GM19328 (cell line): Measurements from ENCODE around the gene PEX11A.

Experiments used
- ATAC-seq: cut with Tn5 transposase; IDR thresholded peaks from one replicate; pipeline ENCODE4 v1.9.1; 2021; ENCODE audit warnings: mild to moderate bottlenecking, moderate library complexity; ENCODE audit not compliant: unreplicated experiment

The PEX11A gene

DNA sequence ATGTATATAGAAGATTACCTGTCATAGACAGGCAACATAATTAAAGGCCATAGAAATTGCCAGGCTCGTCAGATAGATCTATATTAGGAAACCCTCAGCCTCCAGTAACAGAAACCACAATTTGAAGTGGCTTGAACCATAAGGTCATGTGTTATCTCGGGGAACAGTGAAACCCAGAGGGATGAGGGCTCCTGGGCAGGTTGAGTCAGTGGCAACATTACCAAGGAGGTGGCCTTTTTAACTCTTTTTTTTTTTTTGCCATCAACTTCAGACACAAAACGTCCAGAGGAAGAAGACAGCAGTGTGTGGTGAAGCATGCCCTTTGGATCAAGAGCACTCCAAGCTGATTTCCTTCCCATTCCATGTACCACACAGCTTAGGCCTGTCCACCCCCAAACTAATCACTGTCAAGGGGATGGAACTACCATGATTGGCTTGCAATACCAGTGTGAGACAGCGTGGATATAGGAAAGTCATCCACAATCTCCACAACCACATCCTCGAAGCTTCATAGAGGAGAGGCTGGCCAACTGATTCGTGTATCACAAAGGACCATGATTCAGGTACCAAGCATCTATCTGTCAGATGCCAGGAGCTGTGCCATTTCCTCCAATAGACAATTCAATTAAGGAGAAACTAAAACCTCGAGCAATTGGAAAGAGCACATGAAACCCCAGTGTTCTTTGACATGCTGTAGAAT is 34.3 kb downstream of the PEX11A start:
- ATAC-seq = no peak

DNA sequence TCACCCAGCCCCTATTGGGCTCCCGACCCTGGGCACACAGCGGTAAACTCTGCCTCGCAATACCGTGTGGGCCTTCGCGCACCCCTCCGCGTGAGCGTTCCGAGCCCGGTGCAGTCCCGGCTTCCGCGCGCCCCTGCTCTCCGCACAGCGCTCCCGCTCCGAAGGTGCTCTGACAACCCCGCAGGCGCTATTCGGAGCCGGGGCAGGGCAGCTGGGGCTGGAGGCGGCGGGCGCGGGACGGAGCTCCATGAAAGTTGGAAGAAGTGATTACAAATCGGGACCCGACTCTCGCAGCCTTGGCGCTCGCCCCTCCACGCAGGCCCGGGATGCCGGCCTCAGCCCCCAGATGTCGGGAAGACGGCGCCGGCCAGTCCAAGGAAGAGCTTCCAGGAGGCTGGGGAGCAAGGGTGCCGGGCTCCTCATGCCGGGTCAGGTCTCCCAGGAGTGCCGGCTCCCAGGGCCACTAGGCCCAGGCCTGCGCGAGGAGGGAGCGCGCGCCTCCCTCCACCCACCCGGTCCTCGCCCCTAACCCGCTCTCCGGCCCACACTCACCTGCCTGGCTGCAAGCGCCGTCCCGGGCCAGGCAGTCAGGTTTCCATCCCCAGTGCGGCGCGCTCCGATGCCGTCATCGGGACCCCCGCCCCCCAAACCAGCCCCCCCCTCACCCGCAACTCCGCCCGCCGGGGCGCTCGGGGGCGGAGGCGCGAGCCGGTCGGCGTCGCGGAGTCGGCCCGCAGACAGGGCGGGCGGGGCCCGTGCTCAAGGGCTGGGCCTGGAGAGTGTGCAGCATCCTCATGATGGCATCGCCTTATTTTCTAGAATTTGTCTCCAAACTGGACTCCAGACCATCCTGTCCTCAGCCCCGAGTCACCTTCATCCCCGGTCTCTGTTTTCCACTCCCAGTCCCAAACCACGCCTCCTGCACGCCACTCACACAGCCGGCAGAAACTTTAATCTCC is 35.4 kb downstream of the PEX11A start, which contains the start of gene KIF7:
Gene KIF7 (minus strand): TSS at position 621 of the 959 bp plus-strand sequence. CDS start 2,537 bp downstream, outside the sequence.
- ATAC-seq = no peak

DNA sequence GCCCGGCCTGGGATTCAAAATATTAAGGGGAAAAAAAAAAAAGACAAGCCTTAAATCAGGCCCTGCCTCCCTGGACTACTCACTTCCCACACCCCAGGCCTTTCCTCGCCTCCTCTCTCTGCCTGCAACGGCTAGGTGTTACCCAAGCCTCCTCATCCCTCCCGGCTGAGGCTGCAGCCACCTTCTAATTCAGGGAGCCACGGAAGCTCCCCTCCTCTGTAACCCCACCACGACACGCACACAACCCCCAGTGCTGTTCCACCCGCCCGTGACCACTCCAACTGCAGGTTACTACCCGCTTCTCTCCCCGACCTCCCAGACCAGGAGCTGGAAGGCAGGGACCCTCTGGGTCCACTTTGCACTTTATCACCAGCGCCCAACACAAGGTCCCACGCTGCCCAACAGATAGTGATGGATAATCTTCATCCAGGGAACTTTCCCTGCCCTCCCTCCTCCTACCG is 36.2 kb downstream of the PEX11A start:
- no peak for ATAC-seq

DNA sequence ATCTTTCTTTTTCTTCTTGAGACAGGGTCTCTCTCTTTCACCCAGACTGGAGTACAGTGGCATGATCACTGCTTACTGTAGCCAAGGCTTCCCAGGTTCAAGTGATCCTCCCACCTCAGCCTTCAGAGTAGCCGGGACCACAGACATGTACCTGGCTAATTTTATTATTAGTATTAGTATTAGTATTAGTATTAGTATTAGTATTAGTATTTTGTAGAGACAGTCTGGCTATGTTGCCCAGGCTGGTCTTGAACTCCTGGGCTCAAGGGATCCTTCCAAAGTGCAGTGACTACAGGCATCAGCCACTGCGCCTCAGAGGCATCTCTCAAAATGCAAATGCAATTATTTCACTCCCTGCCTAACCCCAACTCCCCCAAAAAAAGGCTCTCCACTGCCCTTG is 37.0 kb downstream of the PEX11A start:
- no peak for ATAC-seq

DNA sequence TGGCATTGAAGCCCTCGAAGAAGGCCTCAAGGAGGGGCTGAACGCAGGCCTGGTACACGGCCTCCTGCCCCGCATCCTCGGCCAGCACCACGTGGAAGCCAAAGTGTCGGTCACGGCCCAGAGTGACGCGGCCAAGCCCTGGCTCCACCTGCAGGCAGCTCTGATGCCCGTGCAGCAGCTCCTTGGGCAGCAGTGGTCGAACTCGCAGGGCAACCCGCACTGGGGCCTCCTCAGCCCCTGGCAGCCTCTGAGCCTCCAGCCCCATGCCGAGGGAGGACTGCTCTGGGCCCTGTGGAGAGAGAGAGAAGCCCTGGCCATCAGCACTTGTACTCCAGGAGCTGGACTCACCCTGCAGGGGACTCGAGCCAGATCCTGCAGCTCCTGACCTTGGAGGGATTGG is 37.9 kb downstream of the PEX11A start:
- no peak for ATAC-seq

DNA sequence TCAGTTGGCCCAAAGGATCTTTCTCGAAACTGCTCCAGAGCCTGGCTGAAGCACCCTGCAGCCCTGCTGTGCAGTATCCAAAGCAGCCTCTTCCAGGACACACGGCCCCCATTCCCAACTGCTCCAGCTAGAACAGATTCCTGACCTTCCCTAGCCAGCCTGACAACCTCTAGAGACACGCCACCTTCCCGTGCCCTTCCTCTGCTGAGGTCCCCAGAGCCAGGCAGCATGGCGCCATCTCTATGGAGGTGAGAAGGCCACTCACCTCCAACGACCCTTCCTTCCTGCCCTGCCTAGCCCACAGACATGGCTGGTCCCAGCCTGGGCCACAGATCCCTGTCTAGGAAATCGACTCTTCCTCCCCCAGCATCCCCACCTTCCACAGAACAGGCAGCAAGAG is 38.4 kb downstream of the PEX11A start:
- no peak for ATAC-seq

DNA sequence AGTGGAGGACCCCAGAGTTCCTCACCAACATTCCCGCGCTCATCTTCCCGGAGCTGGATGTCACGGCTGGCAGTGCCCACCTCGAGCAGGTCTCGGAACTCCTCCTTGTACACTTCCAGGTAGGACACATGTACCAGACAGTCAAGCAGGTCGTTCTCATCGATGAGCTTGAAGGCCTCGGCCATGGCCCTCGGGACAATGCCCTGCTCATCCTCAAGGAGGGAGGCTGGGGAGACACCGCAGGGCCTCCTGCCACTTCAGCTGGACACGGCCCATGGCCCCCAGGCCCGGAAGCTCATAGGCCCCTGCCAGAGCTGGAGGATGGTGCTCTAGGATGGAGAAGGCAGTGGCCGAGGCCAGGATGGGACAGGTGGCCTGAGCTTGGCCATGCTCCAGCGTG is 40.8 kb downstream of the PEX11A start:
- no peak for ATAC-seq

DNA sequence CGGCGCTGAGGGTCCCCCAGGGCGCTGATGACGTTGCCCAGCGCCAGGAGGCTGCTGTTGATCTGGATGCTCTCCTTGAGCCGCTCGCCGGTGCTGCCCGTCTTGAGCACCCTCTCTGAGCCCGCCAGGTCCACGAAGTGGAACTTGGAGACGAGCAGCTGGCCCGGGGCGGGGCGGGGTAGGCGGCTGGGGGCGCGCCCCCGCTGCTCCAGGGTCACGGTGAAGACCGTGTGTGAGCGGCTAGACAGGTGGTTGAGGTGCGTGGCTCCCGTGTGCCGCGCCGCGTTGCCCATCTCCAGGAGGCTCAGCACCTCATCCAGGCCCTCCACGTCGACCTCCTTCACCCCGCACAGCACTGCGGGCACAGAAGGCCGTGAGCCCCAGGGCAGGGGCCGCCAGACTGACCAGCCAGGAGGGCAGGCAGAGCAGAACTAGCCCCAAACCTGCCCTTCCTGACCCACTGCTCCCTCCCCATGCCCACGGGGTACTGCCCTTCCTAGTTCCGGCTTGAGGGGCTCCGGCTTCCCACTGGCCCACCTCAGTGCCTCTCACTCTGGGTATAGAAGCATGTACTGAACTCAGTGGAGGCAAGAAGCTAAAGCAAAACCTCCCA is 41.4 kb downstream of the PEX11A start:
- ATAC-seq = no peak

DNA sequence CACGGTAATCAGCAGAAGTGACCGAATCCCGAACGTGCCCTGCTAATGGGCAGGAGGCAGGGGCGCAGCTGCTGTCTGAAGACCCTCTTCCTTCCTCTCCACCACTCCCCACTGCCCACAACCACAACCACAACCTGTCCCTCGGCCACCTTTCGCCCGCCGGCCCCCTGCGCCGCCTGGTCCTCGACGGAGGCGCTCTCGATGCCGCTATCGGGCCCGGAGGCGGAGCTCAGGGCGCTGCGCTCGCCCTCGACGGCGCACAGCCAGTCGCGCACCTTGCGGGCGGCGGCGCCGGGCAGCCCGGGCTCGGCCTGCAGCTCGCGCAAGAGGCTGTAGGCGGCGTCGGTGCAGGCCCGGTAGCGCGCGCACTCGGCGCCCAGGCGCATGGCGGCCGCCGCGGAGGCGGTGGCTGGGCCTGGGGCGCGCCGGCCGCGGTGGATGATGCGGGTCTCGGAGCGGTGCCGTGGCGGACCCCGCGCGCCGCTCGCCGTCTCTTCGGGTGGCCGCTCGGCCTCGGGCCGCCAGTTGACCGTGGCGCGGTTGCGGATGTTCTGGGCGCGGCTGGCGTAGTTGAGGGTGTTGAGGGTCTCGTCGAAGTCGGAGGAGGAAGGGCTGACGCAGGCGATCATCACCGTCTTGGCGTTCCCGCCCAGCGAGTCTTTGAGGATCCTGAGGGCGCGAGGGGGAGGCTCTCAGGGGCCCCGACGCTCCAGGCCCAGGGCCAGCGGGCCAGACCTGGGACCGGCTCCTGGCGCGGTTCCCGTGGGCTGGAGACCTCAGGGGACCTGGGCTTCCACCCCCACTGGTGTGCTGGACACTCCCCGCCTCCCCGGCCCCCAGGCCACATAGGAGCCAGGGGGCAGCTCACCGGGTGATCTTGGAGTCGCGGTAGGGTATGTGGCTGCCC is 42.2 kb downstream of the PEX11A start:
- ATAC-seq = no peak

DNA sequence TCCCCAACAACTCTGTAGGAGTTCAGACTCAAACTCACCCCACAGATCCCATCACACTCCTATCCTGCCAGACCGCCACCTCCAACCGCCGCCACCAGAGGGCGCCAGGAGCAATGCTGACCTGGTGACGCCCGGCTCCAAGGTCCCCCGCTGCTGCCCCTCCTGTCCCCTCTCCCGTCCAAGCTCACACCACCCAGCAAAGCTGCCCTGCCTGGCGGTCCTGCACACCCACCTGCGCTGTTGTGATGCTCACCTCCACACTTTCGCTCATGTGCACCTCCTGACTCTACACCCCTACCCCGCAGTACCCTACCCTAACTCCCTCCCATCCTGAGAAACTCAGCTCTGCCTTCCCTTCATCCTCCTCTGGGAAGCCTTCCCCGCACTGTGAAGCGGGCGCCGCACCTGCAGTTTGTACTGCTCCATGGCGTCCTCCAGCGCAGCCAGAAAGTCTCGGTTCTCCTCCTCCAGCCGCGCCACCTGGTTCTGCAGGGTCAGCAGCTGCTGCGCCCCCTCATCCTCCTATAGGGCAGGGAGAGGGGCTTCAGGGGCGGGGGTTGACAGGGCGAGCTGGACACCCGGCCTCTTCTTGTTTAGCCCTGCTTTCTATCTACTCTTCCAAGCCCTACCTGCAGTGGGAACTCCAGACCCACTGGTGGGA is 43.2 kb downstream of the PEX11A start:
- ATAC-seq = no peak

DNA sequence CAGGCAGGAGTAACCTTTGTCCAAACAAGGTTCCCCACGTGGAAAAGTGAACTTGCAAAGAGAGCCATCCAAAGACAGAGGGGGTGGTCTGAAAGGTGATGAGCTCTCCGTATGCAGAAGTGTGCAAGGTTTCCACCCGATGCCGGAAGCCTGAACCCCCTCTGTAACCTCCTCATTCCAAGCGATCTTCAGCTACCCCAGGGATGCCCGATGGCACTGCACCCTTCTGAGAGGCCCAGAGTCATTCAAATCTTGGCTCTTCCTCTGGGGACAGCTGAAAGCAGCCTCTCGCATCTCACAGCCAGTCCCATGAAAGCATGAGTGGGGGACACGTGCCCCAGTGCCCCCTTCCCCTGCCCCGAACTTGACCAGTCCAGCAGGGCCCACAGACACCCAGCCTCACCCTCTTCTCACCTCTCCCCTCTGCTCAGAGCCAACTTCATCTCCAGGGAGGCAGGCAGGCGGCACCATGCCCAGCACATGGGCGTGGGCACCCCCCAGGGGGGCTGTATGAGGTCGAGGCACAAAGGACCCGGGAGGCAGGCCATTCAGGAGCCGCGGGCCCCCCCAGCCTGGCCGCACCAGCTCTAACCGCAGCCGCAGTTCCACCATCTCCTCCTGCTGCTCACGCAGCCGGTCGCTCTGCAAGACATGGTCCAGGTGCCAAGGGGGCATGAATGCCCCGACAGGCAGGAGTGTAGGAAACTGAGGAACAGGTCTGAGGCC is 44.0 kb downstream of the PEX11A start:
- ATAC-seq = no peak

DNA sequence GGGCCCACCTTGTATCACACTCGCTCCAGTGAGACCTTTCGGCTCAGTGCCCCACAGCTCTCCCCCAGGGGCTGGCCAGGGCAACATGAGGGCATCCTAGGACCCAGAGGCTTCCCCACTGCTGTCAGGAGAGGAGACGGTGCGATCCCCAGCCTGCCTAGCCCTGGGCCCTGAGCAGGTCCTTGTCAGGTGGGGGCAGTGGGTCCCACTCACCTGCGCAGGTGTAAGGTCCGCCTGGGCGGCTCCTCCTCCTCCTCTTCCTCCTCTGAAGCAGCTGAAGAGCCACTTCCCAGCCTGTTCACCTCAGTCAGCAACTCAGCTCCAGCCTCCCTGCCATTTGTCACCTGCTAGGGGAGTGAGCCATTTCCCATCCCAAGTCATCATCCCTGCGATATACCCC is 44.9 kb downstream of the PEX11A start:
- no peak for ATAC-seq

DNA sequence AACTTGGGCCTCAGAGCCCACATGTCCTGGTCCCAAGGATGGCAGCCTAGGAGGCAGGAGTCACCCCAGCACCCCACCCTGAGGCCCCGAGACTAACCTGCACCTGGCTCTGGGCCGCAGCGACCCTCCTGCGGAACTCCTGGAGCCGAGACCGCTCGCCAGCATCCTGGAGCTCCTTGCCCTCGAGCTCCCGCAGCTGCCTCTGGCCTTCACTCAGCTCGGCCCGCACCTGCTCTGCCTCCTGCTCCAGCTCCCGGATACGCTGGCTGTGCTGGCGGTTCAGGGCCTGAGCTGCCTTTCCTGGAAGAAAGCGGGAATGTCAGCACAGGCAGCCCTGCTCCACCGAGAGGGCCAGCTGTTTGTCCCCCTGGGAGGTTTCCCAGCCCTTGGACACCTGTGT is 48.4 kb downstream of the PEX11A start:
- ATAC-seq = no peak

DNA sequence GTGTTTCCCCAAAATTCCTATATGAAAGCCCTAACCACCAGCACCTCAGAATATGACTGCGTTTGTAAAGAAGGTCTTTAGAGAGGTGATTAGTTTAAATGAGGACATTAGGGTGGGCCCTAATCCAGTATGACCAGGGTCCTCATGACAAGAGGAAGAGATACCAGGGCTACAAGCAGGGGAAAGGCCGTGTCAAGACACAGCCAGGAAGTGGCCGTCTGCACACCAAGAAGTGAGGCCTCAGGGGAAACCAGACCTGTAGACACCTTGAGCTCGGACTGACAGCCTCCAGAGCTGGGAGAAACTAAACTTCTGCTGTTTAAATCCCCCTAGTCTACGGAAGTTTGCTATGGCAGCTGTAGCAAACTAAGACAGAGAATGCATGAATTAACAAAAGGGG is 49.5 kb downstream of the PEX11A start:
- no peak for ATAC-seq

DNA sequence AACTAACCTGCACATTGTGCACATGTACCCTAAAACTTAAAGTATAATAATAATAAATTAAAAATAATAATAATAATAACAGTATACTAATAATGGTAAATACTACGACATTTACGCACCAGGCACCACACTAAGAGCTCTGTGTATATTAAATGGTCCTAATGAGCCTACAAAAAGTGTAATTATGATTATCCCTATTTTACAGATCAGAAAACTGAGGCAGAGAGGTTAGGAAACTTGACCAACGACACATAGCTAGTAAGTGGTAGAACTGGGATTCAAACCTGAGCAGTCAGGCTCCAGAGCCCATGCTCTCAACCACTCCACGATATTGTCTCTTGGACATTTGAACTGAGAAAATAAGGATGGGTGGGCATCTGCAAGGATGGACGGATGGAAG is 50.3 kb downstream of the PEX11A start:
- no peak for ATAC-seq

DNA sequence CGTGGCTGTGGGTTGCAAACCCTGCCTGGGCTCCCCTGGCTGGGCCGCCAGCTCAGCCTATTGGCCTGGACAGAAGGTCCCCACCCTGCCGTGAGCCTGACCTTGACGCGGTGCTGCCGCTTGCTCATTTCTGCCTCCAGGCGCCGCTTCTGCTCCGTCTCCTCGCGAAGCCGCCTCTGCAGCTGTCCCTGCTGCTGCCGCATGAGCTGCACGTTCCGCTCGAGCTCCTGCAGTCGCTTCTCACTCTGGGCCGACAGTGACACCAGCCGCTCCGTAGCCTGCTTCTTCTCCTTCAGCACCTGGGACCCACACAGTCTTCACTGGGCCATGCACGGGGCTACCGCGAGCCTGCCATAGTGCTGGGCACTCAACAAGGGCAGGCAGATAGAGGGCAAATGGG is 57.0 kb downstream of the PEX11A start:
- ATAC-seq = no peak

DNA sequence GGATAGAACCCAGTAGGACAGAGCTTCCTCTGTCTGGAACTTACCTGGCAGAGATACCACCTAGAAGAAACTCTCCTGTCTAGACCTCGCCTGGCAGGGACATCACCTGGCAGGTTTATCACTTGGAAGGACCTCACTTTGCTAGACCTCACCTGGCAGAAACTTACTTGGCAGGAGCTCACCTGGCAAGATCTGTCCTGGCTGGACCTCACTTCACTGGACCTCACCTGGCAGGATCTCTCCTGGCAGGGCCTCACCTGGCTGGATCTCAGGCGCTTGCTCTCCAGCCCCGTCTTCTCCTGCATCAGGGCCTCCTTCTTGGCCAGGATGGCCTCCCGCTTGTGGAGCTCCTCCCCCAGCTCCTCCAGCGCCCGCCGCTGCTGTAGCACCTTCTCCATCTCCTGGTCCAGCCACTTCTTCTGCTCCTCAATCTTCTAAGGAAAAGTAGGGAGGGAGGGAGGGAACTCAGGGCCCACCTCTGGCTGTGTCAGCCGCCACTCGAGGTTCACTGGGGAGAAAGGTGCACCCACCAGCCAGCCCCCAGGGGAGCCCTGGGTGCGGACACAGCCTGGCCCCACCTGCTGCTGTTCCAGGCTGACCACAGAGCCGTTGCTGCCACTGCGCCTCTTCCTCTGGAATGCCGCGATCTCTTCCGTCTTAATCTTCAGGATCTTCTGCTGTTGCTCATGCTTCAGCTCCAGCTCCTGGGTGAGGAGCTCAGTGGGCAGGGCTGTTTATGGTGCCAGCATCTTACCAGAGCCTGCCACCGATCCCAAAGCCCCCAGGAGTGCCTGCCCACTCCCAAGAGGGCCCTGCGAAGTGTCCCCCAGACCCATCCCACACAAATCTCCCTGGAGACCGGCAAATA is 57.8 kb downstream of the PEX11A start:
- no peak for ATAC-seq

DNA sequence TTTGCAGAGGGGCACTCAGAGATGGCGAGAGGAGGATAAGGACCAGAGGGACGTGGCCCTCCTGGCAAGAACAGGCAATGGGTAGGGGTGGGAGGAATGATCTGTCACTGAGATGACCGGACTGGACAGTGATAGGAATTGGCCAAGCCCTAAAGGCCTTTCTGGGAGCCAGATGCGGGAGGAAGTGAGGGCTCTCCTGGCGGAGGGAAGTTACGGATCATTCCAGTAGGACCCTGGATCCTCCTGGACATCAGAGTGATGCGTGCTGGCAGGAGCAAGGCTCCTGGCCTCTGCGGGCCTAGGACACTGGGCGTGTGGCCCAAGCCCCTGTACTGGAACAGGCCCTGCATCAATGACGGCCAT is 58.7 kb downstream of the PEX11A start:
- no peak for ATAC-seq
